ENCODE measurements around the gene BMP10.

BMP10 gene

GRCh38 chr2:68871159-68871764 is at the start of gene BMP10:
TSS of gene BMP10 (minus strand) at chr2:68871397. CDS start at chr2:68871358, 39 bp downstream.
- TF ChIP-seq CTCF (IDR thresholded peaks at IDR 0.05): no peak
- TF ChIP-seq ZFX (IDR thresholded peaks at IDR 0.05; ENCODE audit: borderline replicate concordance): no peak
- H3K27ac ChIP-seq: no peak within 1 kb of the TSS

GRCh38 chr2:68920481-68921170 is 49.4 kb upstream of the BMP10 start:
- no peak for TF ChIP-seq CTCF (IDR thresholded peaks at IDR 0.05)
- TF ChIP-seq ZFX (IDR thresholded peaks at IDR 0.05; ENCODE audit: borderline replicate concordance): no peak
- no peak overlapping the region for H3K27ac ChIP-seq

GRCh38 chr2:68918497-68918896 is 47.3 kb upstream of the BMP10 start:
- no peak overlapping the region for H3K27ac ChIP-seq
- TF ChIP-seq CTCF (IDR thresholded peaks at IDR 0.05): no peak

- no peak for TF ChIP-seq ZFX (IDR thresholded peaks at IDR 0.05; ENCODE audit: borderline replicate concordance)
- no peak for TF ChIP-seq CTCF (IDR thresholded peaks at IDR 0.05)
- no peak overlapping the region for H3K27ac ChIP-seq
Measured at GRCh38 chr2:68917034-68917718, 46.0 kb upstream of the BMP10 start.

GRCh38 chr2:68916226-68916625 is 45.0 kb upstream of the BMP10 start:
- no peak for TF ChIP-seq CTCF (IDR thresholded peaks at IDR 0.05)
- no peak for TF ChIP-seq ZFX (IDR thresholded peaks at IDR 0.05; ENCODE audit: borderline replicate concordance)
- no peak overlapping the region for H3K27ac ChIP-seq

- no peak for TF ChIP-seq ZFX (IDR thresholded peaks at IDR 0.05; ENCODE audit: borderline replicate concordance)
- no peak for TF ChIP-seq CTCF (IDR thresholded peaks at IDR 0.05)
- H3K27ac ChIP-seq: no peak overlapping the region
Measured at GRCh38 chr2:68915393-68915792, 44.2 kb upstream of the BMP10 start.

- H3K27ac ChIP-seq: no peak overlapping the region
- TF ChIP-seq ZFX (IDR thresholded peaks at IDR 0.05; ENCODE audit: borderline replicate concordance) (no peak), CTCF (IDR thresholded peaks at IDR 0.05) (no peak)
Measured at GRCh38 chr2:68913359-68913758, 42.2 kb upstream of the BMP10 start.

Data from 22Rv1 (cell line).